ENCODE data around the gene COL5A2. TPM values are rescaled to one million over a fixed set of nuclear protein-coding genes. Genes with fewer than 3 reads are reported as not detected.

COL5A2 gene
- total and polyA plus RNA-seq, 2 donors (not counting 3 experiments of a cell fraction or from before 2014, with no cell fraction given) = 47.4 to 123 TPM

GRCh38 chr2:189113963-189114362 lies 65.6 kb downstream of the COL5A2 start:
- no peak for DNase-seq (ENCODE audit: low read depth, low spot score)
- Histone ChIP-seq H4K20me1 (replicated peaks; ENCODE audit: control insufficient read depth, extremely low read depth, insufficient read depth, low read length) (no peaks in the 10 kb centered on the region), H3K9me1 (replicated peaks; ENCODE audit: control insufficient read depth, extremely low read depth, insufficient read depth, low read length) (no peaks in the 10 kb centered on the region), H3K27ac (ENCODE audit: insufficient read depth, low read depth, low read length) (no peak overlapping the region), H3K9ac (replicated peaks; ENCODE audit: extremely low read depth, insufficient read depth, low read length) (no peak overlapping the region), H3K27me3 (ENCODE audit: control insufficient read depth in 2 of 2, insufficient read depth in 2 of 2, low read length in 2 of 2) (no peaks in the 10 kb centered on the region), H3K4me3 (replicated peaks in 1 of 3; ENCODE audit: insufficient read depth in 1 of 3, low read depth in 1 of 3, low read length in 3 of 3) (no peak overlapping the region), H3K4me2 (ENCODE audit: insufficient read depth, low read length) (no peak overlapping the region), H3K36me3 (ENCODE audit: control insufficient read depth in 2 of 2, extremely low read depth in 1 of 2, insufficient read depth in 2 of 2, low read length in 2 of 2) (peaks cover 0 to 2% of the 10 kb centered on the region in 2 experiments), H3K79me2 (ENCODE audit: control insufficient read depth, insufficient read depth, low read length) (peaks cover 2% of the 10 kb centered on the region), H2AFZ (ENCODE audit: low read depth, low read length) (no peak overlapping the region), H3K9me3 (replicated peaks; ENCODE audit: control insufficient read depth, insufficient read depth, low read length) (no peaks in the 10 kb centered on the region), H3K4me1 (ENCODE audit: control insufficient read depth, extremely low read depth, insufficient read depth, low read length) (no peaks in the 10 kb centered on the region)
- dilution Hi-C loops (cut with MboI; ENCODE audit: extremely low pct_ligation_motif_present, low sequenced_read_pairs) = no loop called here
- intact Hi-C loops (cut with micrococcal nuclease) = no loop called here
- no peak for FAIRE-seq
- ChIA-PET POLR2A (no interaction called here), CTCF (interaction anchor here (1.1 to 1.5 kb wide), 3 partner anchors 28 to 174 kb away, joined by 3 to 4 read pairs (median 4); no protein-coding TSS in a partner anchor)
- BruUV-seq (replicated peaks) = no TSS peak
- TF ChIP-seq GATA2 (IDR thresholded peaks at IDR 0.05; ENCODE audit: insufficient read depth, insufficient read length, low read depth, low read length) = no peak
- TF ChIP-seq POLR2A (IDR thresholded peaks at IDR 0.05; ENCODE audit: low read depth, low read length) = no peak
- TF ChIP-seq FOS (IDR thresholded peaks at IDR 0.05; ENCODE audit: borderline replicate concordance, insufficient read depth, low read length) = no peak
- TF ChIP-seq MYC (IDR thresholded peaks at IDR 0.05; ENCODE audit: low read depth, low read length) = no peak
- no peak for TF ChIP-seq POLR2AphosphoS5 (IDR thresholded peaks at IDR 0.05; ENCODE audit: insufficient read depth, low read depth, low read length)
- no peak for TF ChIP-seq EZH2 (IDR thresholded peaks at IDR 0.05; ENCODE audit: borderline replicate concordance, low read depth, low read length, severe bottlenecking)
- no peak for TF ChIP-seq CTCF (IDR thresholded peaks at IDR 0.05; ENCODE audit: extremely low read depth in 1 of 2, insufficient read depth in 1 of 2, low read depth in 1 of 2, low read length in 2 of 2)
- no peak for TF ChIP-seq MAX (IDR thresholded peaks at IDR 0.05; ENCODE audit: insufficient read depth, insufficient read length)
- no peak for TF ChIP-seq JUN (IDR thresholded peaks at IDR 0.05; ENCODE audit: borderline replicate concordance, insufficient read depth, insufficient read length, low read depth)

All from endothelial cell of umbilical vein (primary cell).